Skeletal muscle tissue (tissue), 4 donors: Measurements from ENCODE around the gene CD34. TPM values are rescaled to one million over a fixed set of nuclear protein-coding genes. Genes with fewer than 3 reads are reported as not detected.
"Not testable (repeated sequence)": the region's sequence is repeated elsewhere in the genome, so short reads cannot be mapped to it uniquely, and the experiment has no call there.

ENCODE experiments used
- H3K27ac ChIP-seq: one replicate; pipeline ENCODE4 v1.7.0; 2013; ENCODE audit warnings: mild to moderate bottlenecking, low read depth, low read length, inconsistent platforms
- H3K27me3 ChIP-seq, 3 donors: one replicate each; pipeline ENCODE4 v1.7.0; 2013; ENCODE audit warnings: low read length in 3 of 3; ENCODE audit not compliant: control insufficient read depth in 3 of 3, insufficient read depth in 3 of 3
- H3K36me3 ChIP-seq, 3 donors: one replicate each; pipeline ENCODE4 v1.7.0; 2013; ENCODE audit warnings: low read length in 3 of 3; ENCODE audit not compliant: control insufficient read depth in 3 of 3, insufficient read depth in 3 of 3
- H3K4me1 ChIP-seq, 3 donors: one replicate each; pipeline ENCODE4 v1.7.0; 2013; ENCODE audit warnings: low read length in 3 of 3, mild to moderate bottlenecking in 3 of 3; ENCODE audit not compliant: control insufficient read depth in 3 of 3, insufficient read depth in 3 of 3
- H3K4me3 ChIP-seq, 3 donors: one replicate each; pipeline ENCODE4 v1.7.0; 2013; ENCODE audit warnings: low read length in 3 of 3
- H3K9ac ChIP-seq, 3 donors: one replicate each; pipeline ENCODE4 v1.7.0; 2013; ENCODE audit warnings: low read length in 3 of 3, mild to moderate bottlenecking in 3 of 3, moderate library complexity in 2 of 3, low read depth in 1 of 3
- H3K9me3 ChIP-seq, 3 donors: one replicate each; pipeline ENCODE4 v1.7.0; 2013; ENCODE audit warnings: low read length in 3 of 3; ENCODE audit not compliant: control insufficient read depth in 3 of 3
- total RNA-seq: library from RNA; depleted of rRNA; stranded (reverse); fragments of >200 nt; gene quantifications from one replicate; pipeline ENCODE4 v1.2.3, GENCODE V29; 2014
- donor health status: Osteomylitis.

CD34 gene
- total RNA-seq, 1 donor from 2014 or later: 20.9 TPM

GRCh38 chr1:207882692-207883091, 28.2 kb downstream of the CD34 start:
- H3K27me3 ChIP-seq: no peaks in the 10 kb centered on the region
- no peak overlapping the region for H3K27ac ChIP-seq
- no peaks in the 10 kb centered on the region for H3K9me3 ChIP-seq
- peaks cover 31 to 35% (median 32%) of the 10 kb centered on the region in 3 donors for H3K4me1 ChIP-seq
- no peak overlapping the region for H3K9ac ChIP-seq
- no peak overlapping the region for H3K4me3 ChIP-seq
- H3K36me3 ChIP-seq: peaks cover 0 to 6% (median 0%) of the 10 kb centered on the region in 3 donors

GRCh38 chr1:207878939-207879338, 32.0 kb downstream of the CD34 start:
- H3K4me3 ChIP-seq: no peak overlapping the region
- peaks cover 1 to 6% (median 1%) of the 10 kb centered on the region in 3 donors for H3K4me1 ChIP-seq
- H3K9me3 ChIP-seq: no peaks in the 10 kb centered on the region
- peaks cover 0 to 6% (median 0%) of the 10 kb centered on the region in 3 donors for H3K36me3 ChIP-seq
- H3K27me3 ChIP-seq: no peaks in the 10 kb centered on the region
- H3K9ac ChIP-seq: no peak overlapping the region
- no peak overlapping the region for H3K27ac ChIP-seq

GRCh38 chr1:207877914-207878313, 33.0 kb downstream of the CD34 start:
- not testable (repeated sequence) for H3K27me3 ChIP-seq, H3K9ac ChIP-seq, H3K27ac ChIP-seq, H3K4me1 ChIP-seq, H3K4me3 ChIP-seq, H3K9me3 ChIP-seq, H3K36me3 ChIP-seq

- Histone ChIP-seq H3K27ac (no peak overlapping the region), H3K36me3 (peaks cover 0 to 6% (median 0%) of the 10 kb centered on the region in 3 donors), H3K9ac (no peak overlapping the region), H3K4me3 (no peak overlapping the region), H3K9me3 (no peaks in the 10 kb centered on the region), H3K27me3 (no peaks in the 10 kb centered on the region), H3K4me1 (peaks cover 0 to 7% (median 0%) of the 10 kb centered on the region in 3 donors)
Observed at GRCh38 chr1:207876131-207876530, 34.8 kb downstream of the CD34 start.

GRCh38 chr1:207875532-207875931, 35.4 kb downstream of the CD34 start:
- H3K9ac ChIP-seq: no peak overlapping the region
- no peaks in the 10 kb centered on the region for H3K9me3 ChIP-seq
- H3K36me3 ChIP-seq: peaks cover 0 to 6% (median 0%) of the 10 kb centered on the region in 3 donors
- no peak overlapping the region for H3K27ac ChIP-seq
- peaks cover 0 to 9% (median 0%) of the 10 kb centered on the region in 3 donors for H3K4me1 ChIP-seq
- H3K4me3 ChIP-seq: no peak overlapping the region
- no peaks in the 10 kb centered on the region for H3K27me3 ChIP-seq

GRCh38 chr1:207873055-207873890, 37.7 kb downstream of the CD34 start:
- no peaks in the 10 kb centered on the region for H3K36me3 ChIP-seq
- no peaks in the 10 kb centered on the region for H3K9me3 ChIP-seq
- no peak overlapping the region for H3K4me3 ChIP-seq
- H3K27me3 ChIP-seq: no peaks in the 10 kb centered on the region
- H3K27ac ChIP-seq: no peak overlapping the region
- H3K9ac ChIP-seq: no peak overlapping the region
- peaks cover 5 to 17% (median 5%) of the 10 kb centered on the region in 3 donors for H3K4me1 ChIP-seq

- no peak overlapping the region for H3K27ac ChIP-seq
- peaks cover 11 to 23% (median 12%) of the 10 kb centered on the region in 3 donors for H3K4me1 ChIP-seq
- H3K4me3 ChIP-seq: no peak overlapping the region
- no peak overlapping the region for H3K9ac ChIP-seq
- no peaks in the 10 kb centered on the region for H3K27me3 ChIP-seq
- no peaks in the 10 kb centered on the region for H3K9me3 ChIP-seq
- H3K36me3 ChIP-seq: no peaks in the 10 kb centered on the region
Observed at GRCh38 chr1:207872621-207873020, 38.3 kb downstream of the CD34 start.

- H3K27ac ChIP-seq: no peak overlapping the region
- no peaks in the 10 kb centered on the region for H3K27me3 ChIP-seq
- H3K4me1 ChIP-seq: peaks cover 25 to 37% (median 26%) of the 10 kb centered on the region in 3 donors
- peaks cover 0 to 4% (median 4%) of the 10 kb centered on the region in 3 donors for H3K36me3 ChIP-seq
- no peaks in the 10 kb centered on the region for H3K9me3 ChIP-seq
- H3K9ac ChIP-seq: no peak overlapping the region
- no peak overlapping the region for H3K4me3 ChIP-seq
Observed at GRCh38 chr1:207871117-207871649, 39.7 kb downstream of the CD34 start.

- no peaks in the 10 kb centered on the region for H3K9me3 ChIP-seq
- no peak overlapping the region for H3K4me3 ChIP-seq
- no peaks in the 10 kb centered on the region for H3K27me3 ChIP-seq
- H3K4me1 ChIP-seq: peaks cover 26 to 44% (median 28%) of the 10 kb centered on the region in 3 donors
- no peak overlapping the region for H3K9ac ChIP-seq
- H3K27ac ChIP-seq: no peak overlapping the region
- H3K36me3 ChIP-seq: peaks cover 0 to 10% (median 4%) of the 10 kb centered on the region in 3 donors
Observed at GRCh38 chr1:207870306-207871031, 40.5 kb downstream of the CD34 start.

- peaks cover 28 to 49% (median 34%) of the 10 kb centered on the region in 3 donors for H3K4me1 ChIP-seq
- no peaks in the 10 kb centered on the region for H3K9me3 ChIP-seq
- H3K4me3 ChIP-seq: no peak overlapping the region
- no peak overlapping the region for H3K27ac ChIP-seq
- no peaks in the 10 kb centered on the region for H3K27me3 ChIP-seq
- H3K36me3 ChIP-seq: peaks cover 0 to 14% (median 4%) of the 10 kb centered on the region in 3 donors
- no peak overlapping the region for H3K9ac ChIP-seq
Observed at GRCh38 chr1:207869859-207870258, 41.1 kb downstream of the CD34 start.
